CD14-positive monocyte (primary cell): ENCODE data around the gene PKIB. TPM values are rescaled to one million over a fixed set of nuclear protein-coding genes. Genes with fewer than 3 reads are reported as not detected.

Source experiments
- DNase-seq, 3 donors: peaks; one replicate each; pipeline ENCODE4 v3.0.0-alpha.2; 2011 to 2022
- H2AFZ ChIP-seq: 2 replicates; pipeline ENCODE4 v1.6.0; 2012; ENCODE audit warnings: mild to moderate bottlenecking, low read depth, low read length, inconsistent platforms; ENCODE audit not compliant: insufficient read depth, poor library complexity, severe bottlenecking
- H3K27ac ChIP-seq, 2 donors: 1 replicate in 1 of 2; 2 replicates in 1 of 2; pipeline ENCODE4 v1.5.1; 2012 to 2013; ENCODE audit warnings: low read length in 2 of 2, control low read depth in 1 of 2, inconsistent platforms in 1 of 2, low read depth in 1 of 2, mild to moderate bottlenecking in 1 of 2
- H3K27me3 ChIP-seq, 2 donors: one replicate each; pipeline versions ENCODE4 v1.6.0 to v1.6.1; 2011 to 2013; ENCODE audit warnings: low read length in 2 of 2; ENCODE audit not compliant: control insufficient read depth in 2 of 2, insufficient read depth in 2 of 2
- H3K36me3 ChIP-seq, 2 donors: replicated peaks in 1 of 2; 1 replicate in 1 of 2; 2 replicates in 1 of 2; pipeline versions ENCODE4 v1.5.1 to v1.6.1; 2012 to 2013; ENCODE audit warnings: low read length in 2 of 2, control low read depth in 1 of 2, inconsistent platforms in 1 of 2, mild to moderate bottlenecking in 1 of 2; ENCODE audit not compliant: insufficient read depth in 2 of 2, control insufficient read depth in 1 of 2
- H3K4me1 ChIP-seq, 2 donors: 1 replicate in 1 of 2; 2 replicates in 1 of 2; pipeline versions ENCODE4 v1.5.1 to v1.6.1; 2012 to 2013; ENCODE audit warnings: low read length in 2 of 2, control low read depth in 1 of 2, inconsistent platforms in 1 of 2, mild to moderate bottlenecking in 1 of 2, moderate library complexity in 1 of 2; ENCODE audit not compliant: insufficient read depth in 2 of 2, control insufficient read depth in 1 of 2
- H3K4me2 ChIP-seq: replicated peaks from 2 replicates; pipeline ENCODE3; 2012; ENCODE audit warnings: low read length, moderate library complexity, mild to moderate bottlenecking; ENCODE audit not compliant: poor library complexity, severe bottlenecking; ENCODE audit errors: extremely low read depth
- H3K4me3 ChIP-seq, 3 experiments: fragments of 200-600 bp in 1 of 3; sonication (generic) in 1 of 3; replicated peaks in 1 of 3; 1 replicate in 2 of 3; 2 replicates in 1 of 3; pipeline ENCODE4 v1.5.1; 2011 to 2013; ENCODE audit warnings: low read length in 3 of 3, mild to moderate bottlenecking in 3 of 3, control low read depth in 2 of 3, low read depth in 2 of 3, inconsistent platforms in 1 of 3, moderate library complexity in 1 of 3
- H3K79me2 ChIP-seq: 2 replicates; pipeline ENCODE4 v1.6.0; 2012; ENCODE audit warnings: mild to moderate bottlenecking, control low read depth, inconsistent platforms, low read length, moderate library complexity; ENCODE audit not compliant: insufficient read depth
- H3K9ac ChIP-seq: 2 replicates; pipeline ENCODE4 v1.6.0; 2017; ENCODE audit warnings: low read length, mild to moderate bottlenecking; ENCODE audit not compliant: insufficient read depth, poor library complexity, severe bottlenecking
- H3K9me3 ChIP-seq, 2 donors: replicated peaks in 1 of 2; 1 replicate in 1 of 2; 2 replicates in 1 of 2; pipeline versions ENCODE4 v1.5.1 to v1.6.1; 2012 to 2013; ENCODE audit warnings: low read length in 2 of 2, control low read depth in 1 of 2; ENCODE audit not compliant: control insufficient read depth in 1 of 2, insufficient read depth in 1 of 2
- H4K20me1 ChIP-seq: 2 replicates; pipeline ENCODE4 v1.6.0; 2012; ENCODE audit warnings: mild to moderate bottlenecking, low read length, control low read depth, moderate library complexity; ENCODE audit not compliant: insufficient read depth
- H3K27ac Mint-ChIP-seq, 7 donors: one replicate each; pipeline ENCODE4 v1.8.0; 2020; ENCODE audit warnings: mild to moderate bottlenecking in 7 of 7, mixed read lengths in 7 of 7, moderate library complexity in 6 of 7, inconsistent platforms in 2 of 7
- H3K27me3 Mint-ChIP-seq, 3 donors: one replicate each; pipeline ENCODE4 v1.8.0; 2021 to 2022; ENCODE audit warnings: low read depth in 3 of 3, mild to moderate bottlenecking in 3 of 3, mixed read lengths in 3 of 3, moderate library complexity in 3 of 3, inconsistent platforms in 1 of 3
- H3K36me3 Mint-ChIP-seq, 2 donors: one replicate each; pipeline ENCODE4 v1.8.0; 2020; ENCODE audit warnings: mixed read lengths in 2 of 2, inconsistent platforms in 1 of 2, mild to moderate bottlenecking in 1 of 2
- H3K4me1 Mint-ChIP-seq: one replicate; pipeline ENCODE4 v1.8.0; 2020; ENCODE audit warnings: mild to moderate bottlenecking, mixed read lengths
- H3K4me3 Mint-ChIP-seq, 2 donors: one replicate each; pipeline ENCODE4 v1.8.0; 2020; ENCODE audit warnings: mild to moderate bottlenecking in 2 of 2, mixed read lengths in 2 of 2, moderate library complexity in 1 of 2
- H3K9me3 Mint-ChIP-seq, 7 donors: one replicate each; pipeline ENCODE4 v1.8.0; 2020 to 2022; ENCODE audit warnings: mixed read lengths in 7 of 7, mild to moderate bottlenecking in 6 of 7, moderate library complexity in 6 of 7, inconsistent platforms in 2 of 7
- CTCF ChIP-seq: fragments of 200-600 bp; IDR thresholded peaks from one replicate; pipeline ENCODE4 v1.8.0; 2022; ENCODE audit warnings: antibody characterized with exemption, mild to moderate bottlenecking
- WGBS: methylation state at CpG from one replicate; pipeline ENCODE4 v1.1.5; 2013; ENCODE audit warnings: missing lambda C conversion rate; ENCODE audit not compliant: insufficient coverage; 5-methylcytosine and 5-hydroxymethylcytosine counted together
- intact Hi-C, 2 donors: fragments of 100-400 bp; cut with micrococcal nuclease; formaldehyde crosslinking; loops; one replicate each; pipeline versions ENCODE4 v1.15.0 to v1.15.1; 2023
- polyA plus RNA-seq, 3 donors: library from polyadenylated mRNA; depleted of rRNA in 1 of 3; unstranded in 2 of 3; stranded (reverse) in 1 of 3; fragments of 300-500 nt in 2 of 3; fragments of >200 nt in 1 of 3; fragmentation: Illumina TruSeq in 2 of 3; gene quantifications; 1 replicate in 2 of 3; 2 replicates in 1 of 3; pipeline ENCODE4 v1.2.3, GENCODE V29; 2012 to 2021

Gene PKIB
- polyA plus RNA-seq, 3 donors = 1.3 to 2.0 (median 1.4) TPM

GRCh38 chr6:122752459-122752858 lies 142.3 kb downstream of the PKIB start:
- intact Hi-C loops = loop anchor here in 1 of 2 donors (5.0 kb wide), 1 partner anchor 35 kb away; the partner anchor contains the start of gene SMPDL3A

GRCh38 chr6:122753000-122753687 lies 142.9 kb downstream of the PKIB start:
- 89% methylated on average over 8 of the region's 10 CpGs for WGBS
- H3K36me3 Mint-ChIP-seq = peaks cover under 1 to 9% of the 10 kb centered on the region in 2 donors
- peak overlapping the region; percentile 2 for H2AFZ ChIP-seq
- no peaks in the 10 kb centered on the region for H3K36me3 ChIP-seq
- no peak for DNase-seq
- H3K27ac Mint-ChIP-seq = peak overlapping the region; percentile 70 to 90 (median 78)
- H3K27me3 ChIP-seq = no peaks in the 10 kb centered on the region
- peaks cover 53 to 57% of the 10 kb centered on the region in 2 donors for H3K4me1 ChIP-seq
- peak overlapping the region in 1 of 3 experiments; percentile 12 for H3K4me3 ChIP-seq
- peaks cover 0 to 2% (median 0%) of the 10 kb centered on the region in 3 donors for H3K27me3 Mint-ChIP-seq
- H3K9me3 Mint-ChIP-seq = peaks cover 5 to 14% (median 9%) of the 10 kb centered on the region in 7 donors
- peaks cover 54% of the 10 kb centered on the region for H3K4me1 Mint-ChIP-seq
- peak overlapping the region; percentile 53 to 73 for H3K27ac ChIP-seq
- H3K9ac ChIP-seq = no peak overlapping the region
- H3K9me3 ChIP-seq = peaks cover 0 to 7% of the 10 kb centered on the region in 2 donors
- intact Hi-C loops = loop anchor here in 1 of 2 donors (5.0 kb wide), 1 partner anchor 34 kb away; the partner anchor contains the start of gene SMPDL3A
- H3K4me2 ChIP-seq = peak overlapping the region; percentile 22
- no peak overlapping the region for H3K4me3 Mint-ChIP-seq
- no peaks in the 10 kb centered on the region for H4K20me1 ChIP-seq
- TF ChIP-seq CTCF = no peak
- H3K79me2 ChIP-seq = no peaks in the 10 kb centered on the region

More at GRCh38 chr6:122752459-122752858, 142.3 kb downstream of the PKIB start:
- H3K79me2 ChIP-seq = no peaks in the 10 kb centered on the region
- Mint-ChIP-seq H3K36me3 (peaks cover 2 to 9% of the 10 kb centered on the region in 2 donors), H3K27ac (peak overlapping the region; percentile 32 to 90 (median 75)), H3K4me1 (peaks cover 61% of the 10 kb centered on the region), H3K27me3 (peaks cover 0 to 2% (median 0%) of the 10 kb centered on the region in 3 donors), H3K4me3 (no peak overlapping the region), H3K9me3 (peaks cover 5 to 16% (median 12%) of the 10 kb centered on the region in 7 donors)
- no peak overlapping the region for H3K9ac ChIP-seq
- H3K4me3 ChIP-seq = no peak overlapping the region
- H3K27ac ChIP-seq = peak overlapping the region in 1 of 2 donors; percentile 73
- H2AFZ ChIP-seq = peak overlapping the region; percentile 2
- peak overlapping the region; percentile 17 for H3K4me2 ChIP-seq
- no peak for TF ChIP-seq CTCF
- no peaks in the 10 kb centered on the region for H3K27me3 ChIP-seq
- H4K20me1 ChIP-seq = no peaks in the 10 kb centered on the region
- peaks cover 0 to 7% of the 10 kb centered on the region in 2 donors for H3K9me3 ChIP-seq
- DNase-seq = peak; percentile 10 to 17 (median 14)
- peaks cover 58 to 62% of the 10 kb centered on the region in 2 donors for H3K4me1 ChIP-seq
- no peaks in the 10 kb centered on the region for H3K36me3 ChIP-seq
- WGBS = no CpG with 5 or more reads among the region's 1 CpG
